SK-N-SH (cell line): ENCODE data around the gene RNF13. TPM values are rescaled to one million over a fixed set of nuclear protein-coding genes. Genes with fewer than 3 reads are reported as not detected.

Experiments
- CTCF ChIA-PET: fragments of 300-600, 350-600 bp; formaldehyde crosslinking; extraction: SDS; loops from one replicate; lab custom pipeline; 2021; lab: Yijun Ruan, JAX
- POLR2A ChIA-PET: fragments of 350-600 bp; sonication (Branson Sonifier 250); formaldehyde crosslinking; extraction: SDS; loops from one replicate; lab custom pipeline; 2020; ENCODE audit warnings: antibody characterized with exemption, inconsistent platforms; lab: Yijun Ruan, JAX
- DNase-seq: peaks from one replicate; pipeline ENCODE4 v3.0.0; 2012
- H2AFZ ChIP-seq: fragments of 200-600 bp; sonication (generic); 2 replicates; pipeline ENCODE4 v1.8.1; 2016; ENCODE audit warnings: antibody characterized with exemption, mild to moderate bottlenecking, low read depth
- H3F3A ChIP-seq: fragments of 200-600 bp; sonication (generic); replicated peaks from 2 replicates; pipeline ENCODE3; 2016; ENCODE audit warnings: antibody characterized with exemption, mild to moderate bottlenecking; ENCODE audit not compliant: insufficient read depth
- H3K27ac ChIP-seq, 2 experiments: fragments of 200-500 bp in 1 of 2; fragments of 200-600 bp in 1 of 2; sonication (Bioruptor generic) in 1 of 2; sonication (generic), shearing (Covaris generic) in 1 of 2; 2 replicates each; pipeline versions ENCODE4 v1.5.1 to v1.6.1; 2014 to 2016; ENCODE audit warnings: low read depth in 2 of 2, inconsistent platforms in 1 of 2, low read length in 1 of 2, mild to moderate bottlenecking in 1 of 2, mixed read lengths in 1 of 2
- H3K27me3 ChIP-seq: fragments of 200-600 bp; sonication (generic), shearing (Covaris generic); 2 replicates; pipeline ENCODE4 v1.6.1; 2016; ENCODE audit warnings: mixed run types; ENCODE audit not compliant: insufficient read depth
- H3K36me3 ChIP-seq, 2 experiments: fragments of 200-500 bp in 1 of 2; fragments of 200-600 bp in 1 of 2; sonication (Bioruptor generic) in 1 of 2; sonication (generic) in 1 of 2; replicated peaks in 1 of 2; 2 replicates each; pipeline versions ENCODE3 to v1.5.1; 2014 to 2016; ENCODE audit warnings: low read length in 1 of 2, mild to moderate bottlenecking in 1 of 2; ENCODE audit not compliant: insufficient read depth in 2 of 2, control insufficient read depth in 1 of 2
- H3K4me1 ChIP-seq, 2 experiments: fragments of 200-500 bp in 1 of 2; fragments of 200-600 bp in 1 of 2; sonication (Bioruptor generic) in 1 of 2; sonication (generic), shearing (Covaris generic) in 1 of 2; 2 replicates each; pipeline versions ENCODE4 v1.5.1 to v1.6.1; 2014 to 2016; ENCODE audit warnings: low read depth in 1 of 2, low read length in 1 of 2, mixed run types in 1 of 2; ENCODE audit not compliant: insufficient read depth in 2 of 2, control insufficient read depth in 1 of 2
- H3K4me2 ChIP-seq: fragments of 200-600 bp; sonication (generic), shearing (Covaris generic); 2 replicates; pipeline ENCODE4 v1.6.1; 2017; ENCODE audit warnings: mixed run types
- H3K4me3 ChIP-seq, 2 experiments: fragments of 200-500 bp in 1 of 2; fragments of 200-600 bp in 1 of 2; sonication (Bioruptor generic) in 1 of 2; sonication (generic), shearing (Covaris generic) in 1 of 2; 2 replicates each; pipeline versions ENCODE4 v1.5.1 to v1.8.1; 2014 to 2016; ENCODE audit warnings: low read depth in 2 of 2, inconsistent platforms in 1 of 2, low read length in 1 of 2, mild to moderate bottlenecking in 1 of 2, mixed read lengths in 1 of 2, moderate library complexity in 1 of 2
- H3K79me2 ChIP-seq: fragments of 200-600 bp; sonication (generic); 2 replicates; pipeline ENCODE4 v1.8.1; 2017; ENCODE audit warnings: mild to moderate bottlenecking; ENCODE audit not compliant: insufficient read depth
- H3K9ac ChIP-seq: fragments of 200-600 bp; sonication (generic); 2 replicates; pipeline ENCODE4 v1.6.1; 2017; ENCODE audit warnings: mixed run types
- H3K9me2 ChIP-seq: fragments of 200-600 bp; sonication (generic); 2 replicates; pipeline ENCODE4 v1.6.1; 2017; ENCODE audit warnings: mixed run types
- H3K9me3 ChIP-seq: fragments of 200-600 bp; sonication (generic); 2 replicates; pipeline ENCODE4 v1.6.1; 2017; ENCODE audit warnings: mixed run types, mild to moderate bottlenecking, moderate library complexity
- H4K20me1 ChIP-seq: fragments of 200-600 bp; sonication (generic); 2 replicates; pipeline ENCODE4 v1.6.1; 2017; ENCODE audit warnings: mild to moderate bottlenecking, mixed run types; ENCODE audit not compliant: insufficient read depth
- CHD2 ChIP-seq: fragments of 150-350 bp; IDR thresholded peaks from 2 replicates; pipeline ENCODE4 v1.6.1; 2018; ENCODE audit warnings: low read length; ENCODE audit not compliant: partially characterized antibody
- CTCF ChIP-seq: fragments of 200-600 bp; sonication (generic); IDR thresholded peaks from 2 replicates; pipeline ENCODE4 v1.6.1; 2017; ENCODE audit warnings: antibody characterized with exemption, mild to moderate bottlenecking, moderate library complexity
- EZH2phosphoT487 ChIP-seq: fragments of 200-600 bp; sonication (generic); IDR thresholded peaks from 2 replicates; pipeline ENCODE4 v1.6.1; 2017; ENCODE audit warnings: low read depth, mixed run types, mild to moderate bottlenecking, antibody characterized with exemption, moderate library complexity, borderline replicate concordance
- FOXM1 ChIP-seq: IDR thresholded peaks from 2 replicates; pipeline ENCODE4 v1.4.0; 2012; ENCODE audit warnings: low read depth, mild to moderate bottlenecking
- GABPA ChIP-seq: IDR thresholded peaks from 2 replicates; pipeline ENCODE4 v1.4.0; 2012; ENCODE audit warnings: low read depth, mild to moderate bottlenecking
- IRF3 ChIP-seq: fragments of 150-350 bp; IDR thresholded peaks from 2 replicates; pipeline ENCODE4 v1.6.1; 2016; ENCODE audit warnings: mild to moderate bottlenecking, low read depth, low read length
- MAX ChIP-seq: IDR thresholded peaks from 2 replicates; pipeline ENCODE4 v1.4.0; 2012; ENCODE audit warnings: low read depth
- MXI1 ChIP-seq: IDR thresholded peaks from 2 replicates; pipeline ENCODE4 v1.6.1; 2012; ENCODE audit warnings: mild to moderate bottlenecking, low read depth, low read length, improper control_type of control experiment
- NFIC ChIP-seq: IDR thresholded peaks from 2 replicates; pipeline ENCODE4 v1.4.0; 2012; ENCODE audit warnings: borderline replicate concordance
- NRF1 ChIP-seq: IDR thresholded peaks from 2 replicates; pipeline ENCODE4 v1.6.1; 2012; ENCODE audit warnings: low read depth, mild to moderate bottlenecking, low read length
- PBX3 ChIP-seq: IDR thresholded peaks from 2 replicates; pipeline ENCODE4; 2012
- RCOR1 ChIP-seq: fragments of 150-350 bp; IDR thresholded peaks from 2 replicates; pipeline ENCODE4 v1.6.1; 2017; ENCODE audit warnings: antibody characterized with exemption, low read length
- TAF1 ChIP-seq: IDR thresholded peaks from 2 replicates; pipeline ENCODE4 v1.6.1; 2012; ENCODE audit warnings: low read depth, mild to moderate bottlenecking, low read length, moderate library complexity, borderline replicate concordance
- TCF12 ChIP-seq: IDR thresholded peaks from 2 replicates; pipeline ENCODE4 v1.4.0; 2012
- TEAD4 ChIP-seq: IDR thresholded peaks from 2 replicates; pipeline ENCODE4 v1.4.0; 2012; ENCODE audit warnings: mild to moderate bottlenecking, borderline replicate concordance; ENCODE audit not compliant: insufficient read depth
- USF1 ChIP-seq: IDR thresholded peaks from 2 replicates; pipeline ENCODE4 v1.4.0; 2012; ENCODE audit warnings: low read depth, borderline replicate concordance
- YY1 ChIP-seq: IDR thresholded peaks from 2 replicates; pipeline ENCODE4 v1.4.0; 2012; ENCODE audit warnings: low read depth, mild to moderate bottlenecking
- ZBTB33 ChIP-seq: IDR thresholded peaks from 2 replicates; pipeline ENCODE4 v1.4.0; 2012; ENCODE audit warnings: low read depth, borderline replicate concordance
- WGBS: methylation state at CpG from one replicate; pipeline ENCODE4 v1.1.6; 2017; ENCODE audit warnings: low lambda C conversion rate; 5-methylcytosine and 5-hydroxymethylcytosine counted together
- polyA plus RNA-seq, 3 experiments: library from polyadenylated mRNA; depleted of rRNA; stranded (reverse); fragments of >200 nt; gene quantifications; 2 replicates each; pipeline ENCODE4 v1.2.3, GENCODE V29; 2012

RNF13 gene
- polyA plus RNA-seq, 1 of the 3 experiments (the other 2 are of a cell fraction) = 14.9 TPM

- ChIA-PET POLR2A (interaction anchor here (0.6 kb wide), 1 partner anchor 636 kb away, joined by 3 read pairs; no protein-coding TSS in a partner anchor), CTCF (interaction anchor here (0.6 to 1.7 kb wide), 3 partner anchors 34 to 233 kb away, joined by 3 to 4 read pairs (median 3); no protein-coding TSS in a partner anchor)
- peaks cover 6% of the 10 kb centered on the region for H3F3A ChIP-seq
- TF ChIP-seq USF1 (no peak), MXI1 (no peak), MAX (no peak), CTCF (no peak), TAF1 (no peak), GABPA (no peak), YY1 (no peak), PBX3 (no peak), RCOR1 (no peak), EZH2phosphoT487 (no peak), TCF12 (no peak), TEAD4 (no peak), NFIC (no peak), CHD2 (no peak), IRF3 (no peak), ZBTB33 (no peak), FOXM1 (no peak), NRF1 (no peak)
- WGBS = 100% methylated on average over 1 of the region's 1 CpG
- H3K4me2 ChIP-seq = no peak overlapping the region
- H2AFZ ChIP-seq = no peak overlapping the region
- no peak overlapping the region for H3K27ac ChIP-seq
- no peaks in the 10 kb centered on the region for H3K4me1 ChIP-seq
- DNase-seq = no peak
- no peaks in the 10 kb centered on the region for H4K20me1 ChIP-seq
- peaks cover 0 to 56% of the 10 kb centered on the region in 2 experiments for H3K36me3 ChIP-seq
- no peak overlapping the region for H3K4me3 ChIP-seq
- peaks cover 12% of the 10 kb centered on the region; the same call in 1 of the 2 replicates for H3K9me3 ChIP-seq
- H3K9me2 ChIP-seq = no peaks in the 10 kb centered on the region
- H3K27me3 ChIP-seq = no peaks in the 10 kb centered on the region
- peaks cover 9% of the 10 kb centered on the region; the same call in 1 of the 2 replicates for H3K79me2 ChIP-seq
- H3K9ac ChIP-seq = no peak overlapping the region
These were observed 120.0 kb downstream of the RNF13 start for GRCh38 chr3:149933008-149933407.
